ENCODE data around the gene HDAC4.

Gene HDAC4

DNA sequence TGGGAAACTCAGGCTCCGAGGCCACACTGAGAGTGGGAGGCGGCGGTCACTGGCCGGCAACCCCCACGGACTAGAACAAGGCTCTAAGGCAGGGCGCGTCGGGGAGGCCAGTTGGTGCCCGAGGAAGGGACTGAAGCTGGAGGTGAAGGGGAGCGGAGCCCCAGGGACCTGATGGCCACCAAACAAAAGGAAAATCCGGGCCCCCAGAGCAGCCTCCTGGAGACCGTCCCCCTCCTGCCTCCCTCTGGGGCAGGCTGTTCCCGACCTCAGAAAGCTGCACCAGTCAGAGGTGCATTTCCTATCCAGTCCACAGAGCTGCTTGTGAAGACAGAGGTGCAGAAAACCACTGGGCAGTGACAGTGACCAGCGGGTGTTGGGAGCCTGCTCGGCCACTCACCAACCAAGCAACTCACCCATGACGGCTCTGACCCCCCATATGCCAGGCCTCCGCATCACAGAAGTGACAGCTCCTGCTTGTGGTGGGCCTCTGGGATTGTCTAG, 380.2 kb downstream of the HDAC4 start:
- TF ChIP-seq BHLHE40 (IDR thresholded peaks at IDR 0.05; ENCODE audit: borderline replicate concordance) (no peak), FOXA1 (IDR thresholded peaks at IDR 0.05) (no peak), L3MBTL2 (conservative IDR thresholded peaks at IDR 0.05) (no peak), SUZ12 (IDR thresholded peaks at IDR 0.05) (no peak), SP1 (IDR thresholded peaks at IDR 0.05) (no peak), LEF1 (IDR thresholded peaks at IDR 0.05; ENCODE audit: borderline replicate concordance) (no peak), FOXK2 (IDR thresholded peaks at IDR 0.05) (no peak), ZNF384 (IDR thresholded peaks at IDR 0.05) (no peak), ELF4 (IDR thresholded peaks at IDR 0.05) (no peak), ARNT (IDR thresholded peaks at IDR 0.05) (no peak), HDGF (IDR thresholded peaks at IDR 0.05; ENCODE audit: borderline replicate concordance) (no peak), FOXM1 (IDR thresholded peaks at IDR 0.05; ENCODE audit: borderline replicate concordance) (no peak), CTBP1 (IDR thresholded peaks at IDR 0.05; ENCODE audit: borderline replicate concordance) (no peak), NFRKB (IDR thresholded peaks at IDR 0.05) (no peak), TARDBP (IDR thresholded peaks at IDR 0.05) (no peak)
- TF ChIP-seq, protein P1, sequence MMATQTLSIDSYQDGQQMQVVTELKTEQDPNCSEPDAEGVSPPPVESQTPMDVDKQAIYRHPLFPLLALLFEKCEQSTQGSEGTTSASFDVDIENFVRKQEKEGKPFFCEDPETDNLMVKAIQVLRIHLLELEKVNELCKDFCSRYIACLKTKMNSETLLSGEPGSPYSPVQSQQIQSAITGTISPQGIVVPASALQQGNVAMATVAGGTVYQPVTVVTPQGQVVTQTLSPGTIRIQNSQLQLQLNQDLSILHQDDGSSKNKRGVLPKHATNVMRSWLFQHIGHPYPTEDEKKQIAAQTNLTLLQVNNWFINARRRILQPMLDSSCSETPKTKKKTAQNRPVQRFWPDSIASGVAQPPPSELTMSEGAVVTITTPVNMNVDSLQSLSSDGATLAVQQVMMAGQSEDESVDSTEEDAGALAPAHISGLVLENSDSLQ (IDR thresholded peaks at IDR 0.05), result no peak
- ChIA-PET POLR2A (no interaction called here), CTCF (no interaction called here)
- DNase-seq (ENCODE audit: extremely low spot score), result no peak

DNA sequence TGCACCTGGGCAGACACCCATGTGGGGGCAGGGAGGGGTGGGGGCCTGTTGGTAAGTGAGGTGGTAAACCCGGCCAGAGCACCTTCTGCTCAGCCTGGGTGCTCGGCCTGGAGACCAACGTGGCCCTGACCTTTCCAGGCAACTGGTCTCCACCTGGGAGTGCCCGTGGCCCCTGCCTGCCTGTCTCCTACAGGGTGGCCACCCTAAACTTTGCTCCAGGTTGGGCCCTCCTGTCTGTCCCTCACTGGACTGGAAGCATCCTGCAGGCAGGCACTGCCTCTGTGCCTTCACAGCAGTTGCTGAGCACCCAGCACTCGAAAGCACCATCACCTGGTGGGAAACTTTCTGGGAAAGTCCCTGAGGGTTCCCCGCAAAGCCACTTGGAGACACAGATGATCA, 381.6 kb downstream of the HDAC4 start:
- no peak for TF ChIP-seq HDGF (IDR thresholded peaks at IDR 0.05; ENCODE audit: borderline replicate concordance)
- no peak for TF ChIP-seq FOXM1 (IDR thresholded peaks at IDR 0.05; ENCODE audit: borderline replicate concordance)
- no peak for TF ChIP-seq L3MBTL2 (conservative IDR thresholded peaks at IDR 0.05)
- TF ChIP-seq BHLHE40 (IDR thresholded peaks at IDR 0.05; ENCODE audit: borderline replicate concordance), result no peak
- TF ChIP-seq SP1 (IDR thresholded peaks at IDR 0.05), result no peak
- TF ChIP-seq LEF1 (IDR thresholded peaks at IDR 0.05; ENCODE audit: borderline replicate concordance), result no peak
- TF ChIP-seq CTBP1 (IDR thresholded peaks at IDR 0.05; ENCODE audit: borderline replicate concordance), result no peak
- DNase-seq (ENCODE audit: extremely low spot score), result no peak
- POLR2A ChIA-PET, result no interaction called here
- CTCF ChIA-PET, result no interaction called here

DNA sequence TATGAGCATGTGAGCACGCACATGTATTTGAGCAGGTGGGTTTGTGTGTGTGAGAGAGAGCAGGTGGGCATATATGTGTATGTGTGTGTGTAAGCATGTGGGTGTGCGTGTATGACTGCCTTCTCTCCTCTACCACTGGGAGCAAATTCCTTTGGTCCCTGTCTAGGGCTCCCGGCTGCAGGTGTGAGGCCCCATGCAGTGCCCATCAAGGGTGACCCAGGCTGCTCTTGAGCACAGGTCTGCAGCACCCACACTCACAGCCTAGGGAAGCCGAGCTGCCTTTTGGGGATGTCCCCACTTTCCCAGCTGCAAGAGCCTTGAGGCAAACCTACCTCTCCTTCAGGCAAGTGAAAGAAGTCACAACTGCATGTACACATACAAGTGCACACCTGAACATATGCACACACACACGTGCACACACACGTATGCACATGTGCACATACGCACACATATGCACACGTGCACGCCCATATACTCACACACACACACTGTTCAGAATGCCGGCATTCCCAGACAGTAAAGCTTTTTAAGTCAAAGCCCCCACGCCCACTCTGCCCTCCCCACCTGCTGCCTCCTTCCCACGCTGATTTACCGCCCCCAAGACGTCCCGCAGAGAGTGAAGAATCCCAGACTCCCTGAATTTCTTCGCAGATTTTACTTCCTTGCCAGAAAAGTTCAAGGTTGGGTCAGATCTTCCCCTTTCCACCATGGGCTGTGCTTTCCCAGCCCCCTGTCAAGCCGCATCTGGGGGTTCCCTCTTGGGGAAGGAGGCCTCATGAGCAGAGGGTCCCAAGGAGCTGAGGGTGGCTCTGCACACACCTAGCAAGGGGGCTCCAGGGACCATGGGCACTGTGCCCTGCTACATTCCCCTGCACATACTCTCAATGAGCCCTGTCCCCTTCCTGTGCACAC, 382.3 kb downstream of the HDAC4 start:
- ChIA-PET POLR2A (no interaction called here), CTCF (no interaction called here)
- DNase-seq (ENCODE audit: extremely low spot score), result no peak
- TF ChIP-seq ZNF384 (IDR thresholded peaks at IDR 0.05) (no peak), FOXK2 (IDR thresholded peaks at IDR 0.05) (no peak), NFRKB (IDR thresholded peaks at IDR 0.05) (no peak), L3MBTL2 (conservative IDR thresholded peaks at IDR 0.05) (no peak), BHLHE40 (IDR thresholded peaks at IDR 0.05; ENCODE audit: borderline replicate concordance) (no peak), FOXA1 (IDR thresholded peaks at IDR 0.05) (no peak), LEF1 (IDR thresholded peaks at IDR 0.05; ENCODE audit: borderline replicate concordance) (no peak), CTBP1 (IDR thresholded peaks at IDR 0.05; ENCODE audit: borderline replicate concordance) (no peak), FOXM1 (IDR thresholded peaks at IDR 0.05; ENCODE audit: borderline replicate concordance) (no peak), SP1 (IDR thresholded peaks at IDR 0.05) (no peak), ARNT (IDR thresholded peaks at IDR 0.05) (no peak)
- TF ChIP-seq, protein P1 (IDR thresholded peaks at IDR 0.05), result no peak

DNA sequence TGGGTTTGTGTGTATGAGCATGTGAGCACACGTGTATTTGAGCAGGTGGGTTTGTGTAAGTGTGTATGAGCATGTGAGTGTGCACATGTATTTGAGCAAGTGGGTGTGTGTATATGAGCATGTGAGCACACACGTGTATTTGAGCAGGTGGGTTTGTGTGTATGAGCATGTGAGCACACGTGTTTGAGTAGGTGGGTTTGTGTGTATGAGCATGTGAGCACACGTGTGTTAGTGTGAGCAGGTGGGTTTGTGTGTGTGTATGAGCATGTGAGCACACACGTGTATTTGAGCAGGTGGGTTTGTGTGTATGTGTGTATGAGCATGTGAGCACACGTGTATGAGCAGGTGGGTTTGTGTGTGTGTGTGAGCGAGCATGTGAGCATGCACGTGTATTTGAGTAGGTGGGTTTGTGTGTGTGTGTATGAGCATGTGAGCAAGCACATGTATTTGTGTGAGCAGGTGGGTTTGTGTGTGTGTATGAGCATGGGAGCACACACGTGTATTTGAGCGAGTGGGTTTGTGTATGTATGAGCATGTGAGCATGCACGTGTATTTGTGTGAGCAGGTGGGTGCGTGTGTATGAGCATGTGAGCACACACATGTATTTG, 383.2 kb downstream of the HDAC4 start:
- TF ChIP-seq TARDBP (IDR thresholded peaks at IDR 0.05) (no peak), FOXM1 (IDR thresholded peaks at IDR 0.05; ENCODE audit: borderline replicate concordance) (no peak), LEF1 (IDR thresholded peaks at IDR 0.05; ENCODE audit: borderline replicate concordance) (no peak), L3MBTL2 (conservative IDR thresholded peaks at IDR 0.05) (no peak), CTBP1 (IDR thresholded peaks at IDR 0.05; ENCODE audit: borderline replicate concordance) (no peak), ARNT (IDR thresholded peaks at IDR 0.05) (no peak), HDGF (IDR thresholded peaks at IDR 0.05; ENCODE audit: borderline replicate concordance) (no peak), SUZ12 (IDR thresholded peaks at IDR 0.05) (no peak), ZNF384 (IDR thresholded peaks at IDR 0.05) (no peak), BHLHE40 (IDR thresholded peaks at IDR 0.05; ENCODE audit: borderline replicate concordance) (no peak), ELF4 (IDR thresholded peaks at IDR 0.05) (no peak), NFRKB (IDR thresholded peaks at IDR 0.05) (no peak), FOXK2 (IDR thresholded peaks at IDR 0.05) (no peak), SP1 (IDR thresholded peaks at IDR 0.05) (no peak)
- TF ChIP-seq, protein P1 (IDR thresholded peaks at IDR 0.05), result no peak
- DNase-seq (ENCODE audit: extremely low spot score), result no peak
- ChIA-PET POLR2A (no interaction called here), CTCF (no interaction called here)

DNA sequence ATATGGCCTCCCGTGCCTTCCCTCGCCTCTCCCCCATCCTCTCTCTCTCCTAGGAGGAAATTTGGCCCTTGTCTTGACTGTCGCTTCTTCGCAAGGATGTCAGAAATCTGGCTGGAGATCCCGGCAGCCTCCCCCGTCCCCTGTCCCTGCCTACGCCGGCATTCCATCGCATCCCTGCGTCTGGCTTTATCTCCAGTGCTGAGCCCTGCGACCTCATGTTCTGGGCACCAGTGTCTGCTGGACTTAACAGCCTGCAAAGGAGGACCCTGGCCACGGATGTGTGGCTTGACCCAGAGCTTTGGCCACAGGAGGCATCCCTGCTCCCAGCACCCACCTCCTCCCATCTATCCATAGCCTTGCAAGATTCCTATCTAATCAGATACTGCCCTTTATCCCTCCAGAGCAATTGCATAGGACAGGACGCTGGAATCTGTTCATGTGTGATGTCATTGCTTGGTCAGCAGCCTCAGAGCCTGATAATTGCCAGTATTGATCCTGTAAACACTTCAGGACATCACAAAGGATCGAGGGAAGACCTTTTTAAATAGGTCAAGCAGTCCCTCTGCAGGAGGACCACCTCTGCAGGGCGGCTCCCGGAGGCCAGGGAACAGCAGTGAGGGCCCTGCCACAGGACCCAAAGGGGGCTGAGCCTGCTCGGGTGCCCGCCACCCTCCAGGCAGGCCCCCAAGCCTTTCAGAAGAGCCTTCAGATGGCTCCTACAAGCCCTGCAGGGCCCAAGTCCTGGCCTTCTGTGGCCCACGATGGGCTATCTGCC, 384.7 kb downstream of the HDAC4 start:
- CTCF ChIA-PET, result interaction anchor here (0.6 kb wide), 1 partner anchor 13 kb away, joined by 3 read pairs; no protein-coding TSS in a partner anchor
- POLR2A ChIA-PET, result no interaction called here
- DNase-seq (ENCODE audit: extremely low spot score), result no peak
- TF ChIP-seq CTBP1 (IDR thresholded peaks at IDR 0.05; ENCODE audit: borderline replicate concordance), result no peak
- no peak for TF ChIP-seq FOXM1 (IDR thresholded peaks at IDR 0.05; ENCODE audit: borderline replicate concordance)
- TF ChIP-seq ZNF384 (IDR thresholded peaks at IDR 0.05), result no peak

Data from HEK293T (cell line).